Mucosa of gallbladder (tissue), 1 donor: ENCODE data around the gene CGN. TPM values are rescaled to one million over a fixed set of nuclear protein-coding genes. Genes with fewer than 3 reads are reported as not detected.

Experiments
- total RNA-seq: library from RNA; stranded (reverse); gene quantifications from one replicate; pipeline ENCODE4 v1.2.1, GENCODE V29; 2021
- donor health status: DM: no; HTN: no; CAD: no.

CGN gene
- total RNA-seq, 1 donor from 2014 or later = 91.9 TPM

Other genes starting within 250 kb of the CGN start
- gene ZNF687, start 229.1 kb upstream of the CGN start, total RNA-seq = 40.4 TPM
- gene PI4KB, start 184.0 kb upstream of the CGN start, total RNA-seq = 71.4 TPM
- 50.9 TPM for gene RFX5, start 164.1 kb upstream of the CGN start, total RNA-seq
- gene SELENBP1, start 138.7 kb upstream of the CGN start, total RNA-seq = 180 TPM
- 195 TPM for gene PSMB4, start 111.8 kb upstream of the CGN start, total RNA-seq
- 108 TPM for gene POGZ, start 51.9 kb upstream of the CGN start, total RNA-seq
- gene TUFT1, start 28.9 kb downstream of the CGN start, total RNA-seq = 16.5 TPM
- gene SNX27, start 100.7 kb downstream of the CGN start, total RNA-seq = 58.3 TPM
- 0.40 TPM for gene CELF3, start 205.4 kb downstream of the CGN start, total RNA-seq
- 0.95 TPM for gene RIIAD1, start 210.1 kb downstream of the CGN start, total RNA-seq